Measurements from ENCODE around the gene STUB1. TPM values are rescaled to one million over a fixed set of nuclear protein-coding genes. Genes with fewer than 3 reads are reported as not detected.

Gene STUB1
- total and polyA plus RNA-seq, 2 donors (not counting 3 experiments of a cell fraction or from before 2014, with no cell fraction given), result 107 to 147 TPM

- H2AFZ ChIP-seq (ENCODE audit: low read depth, low read length), result no peak overlapping the region
- BruUV-seq (replicated peaks), result no TSS peak
- peaks cover 7 to 22% of the 10 kb centered on the region in 2 experiments for H3K36me3 ChIP-seq (ENCODE audit: control insufficient read depth in 2 of 2, extremely low read depth in 1 of 2, insufficient read depth in 2 of 2, low read length in 2 of 2)
- intact Hi-C loops (cut with micrococcal nuclease) (no loop called here), dilution Hi-C loops (cut with MboI; ENCODE audit: extremely low pct_ligation_motif_present, low sequenced_read_pairs) (no loop called here)
- no peak for TF ChIP-seq JUN (IDR thresholded peaks at IDR 0.05; ENCODE audit: borderline replicate concordance, insufficient read depth, insufficient read length, low read depth)
- no peak for TF ChIP-seq MAX (IDR thresholded peaks at IDR 0.05; ENCODE audit: insufficient read depth, insufficient read length)
- no peak for TF ChIP-seq FOS (IDR thresholded peaks at IDR 0.05; ENCODE audit: borderline replicate concordance, insufficient read depth, low read length)
- TF ChIP-seq MYC (IDR thresholded peaks at IDR 0.05; ENCODE audit: low read depth, low read length), result no peak
- TF ChIP-seq EZH2 (IDR thresholded peaks at IDR 0.05; ENCODE audit: borderline replicate concordance, low read depth, low read length, severe bottlenecking), result no peak
- no peak for TF ChIP-seq POLR2AphosphoS5 (IDR thresholded peaks at IDR 0.05; ENCODE audit: insufficient read depth, low read depth, low read length)
- no peak for TF ChIP-seq GATA2 (IDR thresholded peaks at IDR 0.05; ENCODE audit: insufficient read depth, insufficient read length, low read depth, low read length)
- TF ChIP-seq, protein P1, sequence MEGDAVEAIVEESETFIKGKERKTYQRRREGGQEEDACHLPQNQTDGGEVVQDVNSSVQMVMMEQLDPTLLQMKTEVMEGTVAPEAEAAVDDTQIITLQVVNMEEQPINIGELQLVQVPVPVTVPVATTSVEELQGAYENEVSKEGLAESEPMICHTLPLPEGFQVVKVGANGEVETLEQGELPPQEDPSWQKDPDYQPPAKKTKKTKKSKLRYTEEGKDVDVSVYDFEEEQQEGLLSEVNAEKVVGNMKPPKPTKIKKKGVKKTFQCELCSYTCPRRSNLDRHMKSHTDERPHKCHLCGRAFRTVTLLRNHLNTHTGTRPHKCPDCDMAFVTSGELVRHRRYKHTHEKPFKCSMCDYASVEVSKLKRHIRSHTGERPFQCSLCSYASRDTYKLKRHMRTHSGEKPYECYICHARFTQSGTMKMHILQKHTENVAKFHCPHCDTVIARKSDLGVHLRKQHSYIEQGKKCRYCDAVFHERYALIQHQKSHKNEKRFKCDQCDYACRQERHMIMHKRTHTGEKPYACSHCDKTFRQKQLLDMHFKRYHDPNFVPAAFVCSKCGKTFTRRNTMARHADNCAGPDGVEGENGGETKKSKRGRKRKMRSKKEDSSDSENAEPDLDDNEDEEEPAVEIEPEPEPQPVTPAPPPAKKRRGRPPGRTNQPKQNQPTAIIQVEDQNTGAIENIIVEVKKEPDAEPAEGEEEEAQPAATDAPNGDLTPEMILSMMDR (IDR thresholded peaks at IDR 0.05; ENCODE audit: extremely low read depth in 1 of 2, insufficient read depth in 1 of 2, low read depth in 1 of 2, low read length in 2 of 2), result peak; percentile 48 to 72
- no peak for TF ChIP-seq POLR2A (IDR thresholded peaks at IDR 0.05; ENCODE audit: low read depth, low read length)
- H3K27me3 ChIP-seq (ENCODE audit: control insufficient read depth in 2 of 2, insufficient read depth in 2 of 2, low read length in 2 of 2), result no peaks in the 10 kb centered on the region
- no peak overlapping the region for H3K4me3 ChIP-seq (replicated peaks in 1 of 3; ENCODE audit: insufficient read depth in 1 of 3, low read depth in 1 of 3, low read length in 3 of 3)
- H3K27ac ChIP-seq (ENCODE audit: insufficient read depth, low read depth, low read length), result no peak overlapping the region
- H3K9me1 ChIP-seq (replicated peaks; ENCODE audit: control insufficient read depth, extremely low read depth, insufficient read depth, low read length), result no peaks in the 10 kb centered on the region
- H3K9ac ChIP-seq (replicated peaks; ENCODE audit: extremely low read depth, insufficient read depth, low read length), result no peak overlapping the region
- no peaks in the 10 kb centered on the region for H4K20me1 ChIP-seq (replicated peaks; ENCODE audit: control insufficient read depth, extremely low read depth, insufficient read depth, low read length)
- CTCF ChIA-PET, result interaction anchor here (0.9 to 1.8 kb wide), 2 partner anchors 23 to 106 kb away, joined by 3 to 5 read pairs; no protein-coding TSS in a partner anchor
- H3K79me2 ChIP-seq (ENCODE audit: control insufficient read depth, insufficient read depth, low read length), result peaks cover 27% of the 10 kb centered on the region
- POLR2A ChIA-PET, result no interaction called here
- FAIRE-seq, result peak; percentile 70
- H3K4me1 ChIP-seq (ENCODE audit: control insufficient read depth, extremely low read depth, insufficient read depth, low read length), result peaks cover 23% of the 10 kb centered on the region
- peak; percentile 29 for DNase-seq (ENCODE audit: low read depth, low spot score)
- no peaks in the 10 kb centered on the region for H3K9me3 ChIP-seq (replicated peaks; ENCODE audit: control insufficient read depth, insufficient read depth, low read length)
- H3K4me2 ChIP-seq (ENCODE audit: insufficient read depth, low read length), result no peak overlapping the region
Measured at GRCh38 chr16:685967-686366, 5.8 kb downstream of the STUB1 start.

Data from endothelial cell of umbilical vein (primary cell).